IPS-11a (cell line): ENCODE results near the gene PUSL1.
A peak's percentile ranks its signal among the peaks of the same experiment; 100 is the strongest.

Experiments used
- H3K4me3 ChIP-seq: one replicate; pipeline ENCODE4 v1.5.1; 2013; ENCODE audit warnings: low read depth, low read length, control low read depth

Gene PUSL1

GRCh38 chr1:1349256-1350012, 41.0 kb downstream of the PUSL1 start, which contains the start of gene DVL1:
DVL1 (minus strand) TSS chr1:1349418; CDS start chr1:1349065, 353 bp downstream.
- H3K4me3 ChIP-seq: peak within 1 kb of the TSS; percentile 77

GRCh38 chr1:1351511-1352427, 43.4 kb downstream of the PUSL1 start:
- no peak overlapping the region for H3K4me3 ChIP-seq

- H3K4me3 ChIP-seq: no peak overlapping the region
These were observed 44.5 kb downstream of the PUSL1 start for GRCh38 chr1:1352786-1353388.

GRCh38 chr1:1353389-1354151, 45.2 kb downstream of the PUSL1 start:
- H3K4me3 ChIP-seq: no peak overlapping the region

- no peak overlapping the region for H3K4me3 ChIP-seq
These were observed 46.2 kb downstream of the PUSL1 start for GRCh38 chr1:1354271-1355247.

GRCh38 chr1:1355416-1355815, 47.0 kb downstream of the PUSL1 start:
- no peak overlapping the region for H3K4me3 ChIP-seq

GRCh38 chr1:1356166-1356795, 47.9 kb downstream of the PUSL1 start:
- H3K4me3 ChIP-seq: no peak overlapping the region

- H3K4me3 ChIP-seq: no peak overlapping the region
These were observed 48.5 kb downstream of the PUSL1 start for GRCh38 chr1:1356796-1357401.

- peak overlapping the region; percentile 17 for H3K4me3 ChIP-seq
These were observed 49.6 kb downstream of the PUSL1 start for GRCh38 chr1:1357871-1358432.

- H3K4me3 ChIP-seq: peak within 1 kb of the TSS; percentile 17
These were observed 50.3 kb downstream of the PUSL1 start, which contains the start of gene MXRA8 for GRCh38 chr1:1358433-1359271. MXRA8 (minus strand) TSS chr1:1358555; CDS start chr1:1358504, 51 bp downstream.

- no peak overlapping the region for H3K4me3 ChIP-seq
These were observed 50.9 kb downstream of the PUSL1 start for GRCh38 chr1:1359308-1359663.

- H3K4me3 ChIP-seq: no peak overlapping the region
These were observed 51.5 kb downstream of the PUSL1 start for GRCh38 chr1:1359664-1360468.

GRCh38 chr1:1360506-1361169, 52.2 kb downstream of the PUSL1 start:
- no peak overlapping the region for H3K4me3 ChIP-seq
